SU-DHL-6 (cell line): ENCODE results near the gene TSHZ2.

Experiments used
- H2AFZ ChIP-seq: fragments of 200-600 bp; sonication (generic); 2 replicates; pipeline ENCODE4 v1.6.1; 2014; ENCODE audit warnings: low read depth, mild to moderate bottlenecking, moderate library complexity, mixed read lengths, antibody characterized with exemption, low read length; ENCODE audit not compliant: severe bottlenecking
- H3F3A ChIP-seq: fragments of 200-600 bp; shearing (Covaris generic); 2 replicates; pipeline ENCODE4 v1.6.0; 2016; ENCODE audit warnings: antibody characterized with exemption, mild to moderate bottlenecking; ENCODE audit not compliant: insufficient read depth
- H3K27ac ChIP-seq: fragments of 200-600 bp; sonication (generic); 2 replicates; pipeline ENCODE4 v1.5.1; 2016; ENCODE audit warnings: low read depth, mild to moderate bottlenecking, low read length, moderate library complexity, mixed read lengths
- H3K27me3 ChIP-seq: fragments of 200-600 bp; sonication (generic), shearing (Covaris generic); 2 replicates; pipeline ENCODE4 v1.6.0; 2014; ENCODE audit warnings: mild to moderate bottlenecking, low read length
- H3K36me3 ChIP-seq: fragments of 200-600 bp; sonication (generic); 2 replicates; pipeline ENCODE4 v1.6.1; 2014; ENCODE audit warnings: mild to moderate bottlenecking, low read length, mixed read lengths
- H3K4me2 ChIP-seq: fragments of 300-600, 200-600 bp; shearing (Covaris generic), sonication (generic); 2 replicates; pipeline ENCODE4 v1.6.0; 2014; ENCODE audit warnings: low read length, low read depth, mild to moderate bottlenecking; ENCODE audit not compliant: poor library complexity, severe bottlenecking
- H3K4me3 ChIP-seq: fragments of 200-600 bp; sonication (generic); 2 replicates; pipeline ENCODE4 v1.5.1; 2014; ENCODE audit warnings: antibody characterized with exemption, low read length, mild to moderate bottlenecking, mixed read lengths; ENCODE audit not compliant: insufficient read depth, poor library complexity, severe bottlenecking
- H3K79me2 ChIP-seq: fragments of 200-600 bp; sonication (generic); 2 replicates; pipeline ENCODE4 v1.6.1; 2014; ENCODE audit warnings: mild to moderate bottlenecking, low read length, moderate library complexity; ENCODE audit not compliant: insufficient read depth
- H3K9ac ChIP-seq: fragments of 200-600 bp; sonication (generic); 2 replicates; pipeline ENCODE4 v1.7.0; 2014; ENCODE audit warnings: mild to moderate bottlenecking, low read length
- H3K9me2 ChIP-seq: fragments of 200-600 bp; sonication (generic); replicated peaks from 2 replicates; pipeline ENCODE4 v1.6.1; 2014; ENCODE audit warnings: low read length; ENCODE audit not compliant: insufficient read depth
- H3K9me3 ChIP-seq: fragments of 200-600 bp; sonication (generic); 2 replicates; pipeline ENCODE4 v1.6.1; 2014; ENCODE audit warnings: low read length, mixed read lengths; ENCODE audit not compliant: insufficient read depth
- H4K20me1 ChIP-seq: fragments of 200-600 bp; sonication (generic); 2 replicates; pipeline ENCODE4 v1.6.1; 2014; ENCODE audit warnings: low read depth, mild to moderate bottlenecking, antibody characterized with exemption, low read length, moderate library complexity, mixed read lengths
- CTCF ChIP-seq: fragments of 200-600 bp; sonication (generic); IDR thresholded peaks from one replicate; pipeline ENCODE4 v1.5.1; 2017; ENCODE audit warnings: antibody characterized with exemption, mild to moderate bottlenecking, low read length, moderate library complexity; ENCODE audit not compliant: insufficient read depth, poor library complexity, severe bottlenecking
- EZH2phosphoT487 ChIP-seq: fragments of 200-600 bp; sonication (generic), shearing (Covaris generic); conservative IDR thresholded peaks from 2 replicates; pipeline ENCODE4 v1.6.1; 2018; ENCODE audit warnings: mild to moderate bottlenecking, antibody characterized with exemption, low read length, moderate library complexity, mixed read lengths

The TSHZ2 gene

DNA sequence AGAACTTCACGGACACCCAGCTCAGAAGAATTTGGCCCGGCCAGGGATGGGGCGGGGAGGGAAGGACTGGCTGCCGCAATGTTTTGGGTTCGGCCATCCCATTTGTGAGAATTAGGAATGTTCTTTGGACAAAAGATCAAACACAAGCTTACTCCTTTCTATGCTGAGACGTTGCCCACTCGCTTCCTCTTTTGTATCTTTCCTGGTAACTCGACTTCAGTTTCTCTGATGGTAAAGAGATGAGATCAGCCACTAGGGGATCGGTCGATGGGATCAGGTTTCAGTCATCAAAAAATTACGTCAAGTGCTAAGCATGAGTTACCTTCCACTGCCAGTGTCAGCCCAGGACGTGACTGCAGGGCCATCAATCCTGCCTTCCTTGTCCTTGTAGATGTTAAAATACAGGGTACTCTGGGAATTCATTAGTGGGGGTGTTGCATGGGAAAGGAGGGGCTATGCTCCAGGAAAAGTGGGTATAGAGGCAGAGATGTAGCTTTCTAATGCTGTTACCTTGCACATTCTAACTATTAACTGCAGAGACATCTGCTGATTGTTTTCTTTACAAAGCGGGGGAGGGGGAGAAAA is 190.2 kb downstream of the TSHZ2 start:
- H3K4me3 ChIP-seq = no peak overlapping the region
- H3F3A ChIP-seq = peaks cover 17% of the 10 kb centered on the region; the same call in 1 of the 2 replicates
- no peaks in the 10 kb centered on the region for H3K27me3 ChIP-seq
- H3K36me3 ChIP-seq = no peaks in the 10 kb centered on the region
- no peaks in the 10 kb centered on the region for H3K9me3 ChIP-seq
- no peaks in the 10 kb centered on the region for H4K20me1 ChIP-seq
- H2AFZ ChIP-seq = peak overlapping the region; percentile 37
- no peaks in the 10 kb centered on the region for H3K9me2 ChIP-seq
- no peaks in the 10 kb centered on the region for H3K79me2 ChIP-seq
- H3K27ac ChIP-seq = peak overlapping the region; percentile 45; the same call in 1 of the 2 replicates
- TF ChIP-seq CTCF (no peak), EZH2phosphoT487 (no peak)
- H3K4me2 ChIP-seq = peak overlapping the region; percentile 27
- H3K9ac ChIP-seq = no peak overlapping the region

GRCh38 chr20:53163486-53163885 is 191.3 kb downstream of the TSHZ2 start:
- Histone ChIP-seq H4K20me1 (no peaks in the 10 kb centered on the region), H3K27me3 (no peaks in the 10 kb centered on the region), H3K36me3 (no peaks in the 10 kb centered on the region), H3K9me3 (no peaks in the 10 kb centered on the region), H3F3A (0 out of 2 replicates have a peak, but pooled peaks cover 12% of the 10 kb centered on the region), H3K4me2 (no peak overlapping the region), H3K9me2 (no peaks in the 10 kb centered on the region), H3K79me2 (no peaks in the 10 kb centered on the region), H3K9ac (no peak overlapping the region), H3K4me3 (no peak overlapping the region), H3K27ac (no peak overlapping the region), H2AFZ (no peak overlapping the region)
- TF ChIP-seq CTCF (no peak), EZH2phosphoT487 (no peak)

- no peaks in the 10 kb centered on the region for H3K27me3 ChIP-seq
These were observed 191.9 kb downstream of the TSHZ2 start for GRCh38 chr20:53164072-53164471.

More at GRCh38 chr20:53164072-53164471, 191.9 kb downstream of the TSHZ2 start:
- Histone ChIP-seq H3K4me2 (no peak overlapping the region), H3K9ac (no peak overlapping the region), H3K4me3 (no peak overlapping the region), H3K9me3 (no peaks in the 10 kb centered on the region), H3K9me2 (no peaks in the 10 kb centered on the region), H3K36me3 (no peaks in the 10 kb centered on the region), H4K20me1 (no peaks in the 10 kb centered on the region), H2AFZ (no peak overlapping the region), H3K27ac (no peak overlapping the region), H3K79me2 (no peaks in the 10 kb centered on the region), H3F3A (0 out of 2 replicates have a peak, but pooled peaks cover 10% of the 10 kb centered on the region)
- TF ChIP-seq EZH2phosphoT487 (no peak), CTCF (no peak)
